ENCODE data around the gene MAP3K1. TPM values are rescaled to one million over a fixed set of nuclear protein-coding genes. Genes with fewer than 3 reads are reported as not detected.

The MAP3K1 gene
- total RNA-seq, 1 donor from 2014 or later: 26.3 TPM

DNA sequence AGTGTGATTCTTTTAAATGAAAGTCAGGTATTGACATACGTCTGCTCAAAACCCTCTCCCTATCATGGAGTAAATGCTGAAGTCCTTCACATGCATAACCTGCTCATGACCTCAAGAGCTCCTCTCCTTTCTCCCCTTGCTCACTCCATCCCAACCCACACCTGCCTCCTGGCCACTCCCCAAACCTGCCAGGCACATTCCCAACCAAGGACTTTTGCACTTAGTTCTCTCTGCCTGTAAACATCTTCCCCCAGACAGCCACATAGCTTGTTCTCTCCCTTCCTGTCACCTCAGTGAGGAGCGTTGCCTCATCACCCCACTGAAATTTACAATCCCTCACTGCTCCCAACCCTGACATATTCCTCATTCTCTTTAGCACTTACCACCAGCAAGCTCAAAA is 102.7 kb downstream of the MAP3K1 start:
- H3K27me3 Mint-ChIP-seq (ENCODE audit: low read depth): no peaks in the 10 kb centered on the region
- no peak overlapping the region for H3K27ac Mint-ChIP-seq (ENCODE audit: unreplicated experiment)
- no peaks in the 10 kb centered on the region for H3K4me1 Mint-ChIP-seq
- peaks cover 18% of the 10 kb centered on the region for H3K36me3 Mint-ChIP-seq (ENCODE audit: low read depth)
- no peaks in the 10 kb centered on the region for H3K9me3 Mint-ChIP-seq
- no peak for TF ChIP-seq CTCF (conservative IDR thresholded peaks at IDR 0.05)
- no peak overlapping the region for H3K4me3 Mint-ChIP-seq
- DNase-seq (ENCODE audit: low read depth, low spot score): no peak

- DNase-seq (ENCODE audit: low read depth, low spot score): no peak
- H3K36me3 Mint-ChIP-seq (ENCODE audit: low read depth): peaks cover 31% of the 10 kb centered on the region
- H3K27ac Mint-ChIP-seq (ENCODE audit: unreplicated experiment): no peak overlapping the region
- TF ChIP-seq CTCF (conservative IDR thresholded peaks at IDR 0.05): no peak
- H3K27me3 Mint-ChIP-seq (ENCODE audit: low read depth): no peaks in the 10 kb centered on the region
- H3K4me3 Mint-ChIP-seq: no peak overlapping the region
- no peaks in the 10 kb centered on the region for H3K9me3 Mint-ChIP-seq
- H3K4me1 Mint-ChIP-seq: no peaks in the 10 kb centered on the region
These were observed 104.8 kb downstream of the MAP3K1 start for GRCh38 chr5:56919942-56920662.

GRCh38 chr5:56922922-56923321 is 107.6 kb downstream of the MAP3K1 start:
- no peak overlapping the region for H3K4me3 Mint-ChIP-seq
- H3K36me3 Mint-ChIP-seq (ENCODE audit: low read depth): peaks cover 52% of the 10 kb centered on the region
- H3K27me3 Mint-ChIP-seq (ENCODE audit: low read depth): no peaks in the 10 kb centered on the region
- TF ChIP-seq CTCF (conservative IDR thresholded peaks at IDR 0.05): no peak
- no peaks in the 10 kb centered on the region for H3K4me1 Mint-ChIP-seq
- no peak overlapping the region for H3K27ac Mint-ChIP-seq (ENCODE audit: unreplicated experiment)
- DNase-seq (ENCODE audit: low read depth, low spot score): no peak
- H3K9me3 Mint-ChIP-seq: peaks cover 2% of the 10 kb centered on the region

GRCh38 chr5:56934325-56934724 is 119.0 kb downstream of the MAP3K1 start:
- no peak for DNase-seq (ENCODE audit: low read depth, low spot score)
- Mint-ChIP-seq H3K27me3 (ENCODE audit: low read depth) (no peaks in the 10 kb centered on the region), H3K4me3 (no peak overlapping the region), H3K27ac (ENCODE audit: unreplicated experiment) (no peak overlapping the region), H3K36me3 (ENCODE audit: low read depth) (peaks cover 11% of the 10 kb centered on the region), H3K4me1 (no peaks in the 10 kb centered on the region), H3K9me3 (no peaks in the 10 kb centered on the region)
- no peak for TF ChIP-seq CTCF (conservative IDR thresholded peaks at IDR 0.05)

DNA sequence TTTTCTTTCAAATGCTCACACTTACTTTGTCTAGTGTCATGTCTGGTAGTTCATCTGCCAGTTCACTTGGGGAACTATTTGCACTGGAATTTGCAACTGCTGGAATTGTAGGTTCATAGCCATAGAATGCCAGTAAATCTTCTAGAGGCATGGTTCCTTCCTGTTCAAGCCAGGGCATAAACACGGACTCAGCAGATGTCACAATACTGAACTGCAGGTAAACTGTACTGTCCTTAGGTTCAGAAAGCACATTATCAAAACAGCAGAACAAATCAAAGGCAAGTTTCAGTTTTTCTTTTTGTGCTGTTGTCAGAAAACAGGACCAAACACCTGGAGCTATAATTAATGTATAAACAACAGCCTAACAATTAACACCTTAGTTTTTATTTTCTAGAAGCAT is 123.5 kb downstream of the MAP3K1 start:
- peaks cover 26% of the 10 kb centered on the region for H3K36me3 Mint-ChIP-seq (ENCODE audit: low read depth)
- no peak for DNase-seq (ENCODE audit: low read depth, low spot score)
- no peaks in the 10 kb centered on the region for H3K4me1 Mint-ChIP-seq
- H3K27me3 Mint-ChIP-seq (ENCODE audit: low read depth): no peaks in the 10 kb centered on the region
- TF ChIP-seq CTCF (conservative IDR thresholded peaks at IDR 0.05): no peak
- H3K4me3 Mint-ChIP-seq: no peak overlapping the region
- no peaks in the 10 kb centered on the region for H3K9me3 Mint-ChIP-seq
- no peak overlapping the region for H3K27ac Mint-ChIP-seq (ENCODE audit: unreplicated experiment)

All from neural crest cell (in vitro differentiated cells).